ENCODE results near the gene C12orf57. TPM values are rescaled to one million over a fixed set of nuclear protein-coding genes. Genes with fewer than 3 reads are reported as not detected.

Gene C12orf57
- total and polyA plus RNA-seq, 2 experiments from 2014 or later, result 204 to 262 TPM

DNA sequence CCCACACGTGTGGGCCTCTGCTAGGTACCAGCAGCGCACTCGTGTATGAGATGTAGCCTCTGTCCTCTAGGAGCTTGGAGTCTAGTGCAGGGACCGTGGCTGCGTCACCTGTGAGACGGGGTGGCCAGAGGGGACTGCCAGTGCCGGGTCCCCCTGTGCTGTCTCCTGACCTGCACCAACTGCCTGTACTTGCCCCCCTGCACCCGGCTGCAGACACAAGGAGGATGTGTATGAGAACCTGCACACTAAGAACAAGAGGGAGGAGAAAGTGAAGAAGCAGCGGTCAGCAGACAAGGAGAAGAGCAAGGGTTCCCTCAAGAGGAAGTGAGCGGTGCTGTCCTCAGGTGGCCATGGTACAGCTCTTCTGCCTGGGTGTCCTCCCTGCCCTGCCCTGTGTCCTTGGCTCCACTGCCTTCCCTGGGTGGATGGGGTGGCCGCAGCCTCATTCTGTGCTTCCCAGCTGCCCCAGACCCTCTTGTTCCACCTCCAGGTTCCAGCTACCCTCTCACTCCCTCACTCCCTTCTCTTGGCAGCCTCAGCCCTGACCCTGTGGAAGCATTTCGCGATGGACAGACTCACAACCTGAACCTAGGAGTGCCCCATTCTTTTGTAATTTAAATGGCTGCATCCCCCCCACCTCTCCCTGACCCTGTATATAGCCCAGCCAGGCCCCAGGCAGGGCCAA lies 16.9 kb downstream of the C12orf57 start:
- Histone ChIP-seq H4K20me1 (replicated peaks; ENCODE audit: insufficient read depth) (no peaks in the 10 kb centered on the region; the same call in 1 of the 2 replicates), H3F3A (replicated peaks; ENCODE audit: low read depth) (peaks cover 29% of the 10 kb centered on the region), H2AFZ (no peak overlapping the region), H3K27me3 (ENCODE audit: insufficient read depth) (no peaks in the 10 kb centered on the region), H3K4me2 (peak overlapping the region; percentile 98), H3K27ac (ENCODE audit: low read depth) (peak overlapping the region; percentile 91), H3K9me2 (ENCODE audit: insufficient read depth) (no peaks in the 10 kb centered on the region), H3K4me1 (ENCODE audit: insufficient read depth) (peaks cover 38% of the 10 kb centered on the region), H3K4me3 (peak overlapping the region; percentile 95; the same call in 1 of the 2 replicates), H3K36me3 (ENCODE audit: insufficient read depth) (peaks cover 6% of the 10 kb centered on the region), H3K79me2 (replicated peaks; ENCODE audit: insufficient read depth) (peaks cover 17% of the 10 kb centered on the region)
- Mint-ChIP-seq H3K4me3 (peak overlapping the region; percentile 86; the same call in 2 of the 3 replicates), H3K4me1 (peaks cover 45% of the 10 kb centered on the region), H3K9me3 (no peaks in the 10 kb centered on the region), H3K27ac (peak overlapping the region; percentile 98), H3K27me3 (ENCODE audit: insufficient read depth, low read depth, poor library complexity) (peaks cover 25% of the 10 kb centered on the region), H3K36me3 (ENCODE audit: low read depth) (peaks cover 18% of the 10 kb centered on the region)
- peak; percentile 0; the same call in 2 of the 3 replicates for ATAC-seq
- DNase-seq (ENCODE audit: low spot score), result no peak
- TF ChIP-seq, protein P1, sequence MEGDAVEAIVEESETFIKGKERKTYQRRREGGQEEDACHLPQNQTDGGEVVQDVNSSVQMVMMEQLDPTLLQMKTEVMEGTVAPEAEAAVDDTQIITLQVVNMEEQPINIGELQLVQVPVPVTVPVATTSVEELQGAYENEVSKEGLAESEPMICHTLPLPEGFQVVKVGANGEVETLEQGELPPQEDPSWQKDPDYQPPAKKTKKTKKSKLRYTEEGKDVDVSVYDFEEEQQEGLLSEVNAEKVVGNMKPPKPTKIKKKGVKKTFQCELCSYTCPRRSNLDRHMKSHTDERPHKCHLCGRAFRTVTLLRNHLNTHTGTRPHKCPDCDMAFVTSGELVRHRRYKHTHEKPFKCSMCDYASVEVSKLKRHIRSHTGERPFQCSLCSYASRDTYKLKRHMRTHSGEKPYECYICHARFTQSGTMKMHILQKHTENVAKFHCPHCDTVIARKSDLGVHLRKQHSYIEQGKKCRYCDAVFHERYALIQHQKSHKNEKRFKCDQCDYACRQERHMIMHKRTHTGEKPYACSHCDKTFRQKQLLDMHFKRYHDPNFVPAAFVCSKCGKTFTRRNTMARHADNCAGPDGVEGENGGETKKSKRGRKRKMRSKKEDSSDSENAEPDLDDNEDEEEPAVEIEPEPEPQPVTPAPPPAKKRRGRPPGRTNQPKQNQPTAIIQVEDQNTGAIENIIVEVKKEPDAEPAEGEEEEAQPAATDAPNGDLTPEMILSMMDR (conservative IDR thresholded peaks at IDR 0.05; ENCODE audit: low read depth in 2 of 2), result peak in 1 of 2 experiments; percentile 57; a peak in 2 of 4 replicates
- no peak for TF ChIP-seq ZNF114 (CRISPR knock-in tag; IDR thresholded peaks at IDR 0.05)

DNA sequence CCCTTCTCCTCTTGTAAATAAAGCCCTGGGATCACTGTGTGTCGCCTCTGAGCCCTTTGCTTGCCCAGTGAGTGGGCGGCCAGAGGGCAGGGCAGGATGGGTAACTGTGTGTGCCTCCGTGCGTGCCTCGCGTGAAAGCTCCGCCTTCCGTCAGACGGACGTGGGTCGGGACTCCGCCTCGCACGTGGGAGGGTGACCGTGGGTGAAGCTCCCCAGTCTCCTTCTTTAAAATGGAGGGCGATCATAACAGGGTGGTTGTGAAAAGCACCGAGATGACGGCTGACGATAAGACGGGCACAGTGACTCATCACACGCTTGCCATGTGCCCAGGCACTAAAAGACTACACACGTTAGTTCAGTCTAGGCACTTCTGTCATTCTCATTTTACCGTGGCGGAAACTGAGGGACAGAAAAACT lies 17.5 kb downstream of the C12orf57 start:
- peak overlapping the region; percentile 98 for H3K4me2 ChIP-seq
- ATAC-seq, result peak; percentile 6

DNA sequence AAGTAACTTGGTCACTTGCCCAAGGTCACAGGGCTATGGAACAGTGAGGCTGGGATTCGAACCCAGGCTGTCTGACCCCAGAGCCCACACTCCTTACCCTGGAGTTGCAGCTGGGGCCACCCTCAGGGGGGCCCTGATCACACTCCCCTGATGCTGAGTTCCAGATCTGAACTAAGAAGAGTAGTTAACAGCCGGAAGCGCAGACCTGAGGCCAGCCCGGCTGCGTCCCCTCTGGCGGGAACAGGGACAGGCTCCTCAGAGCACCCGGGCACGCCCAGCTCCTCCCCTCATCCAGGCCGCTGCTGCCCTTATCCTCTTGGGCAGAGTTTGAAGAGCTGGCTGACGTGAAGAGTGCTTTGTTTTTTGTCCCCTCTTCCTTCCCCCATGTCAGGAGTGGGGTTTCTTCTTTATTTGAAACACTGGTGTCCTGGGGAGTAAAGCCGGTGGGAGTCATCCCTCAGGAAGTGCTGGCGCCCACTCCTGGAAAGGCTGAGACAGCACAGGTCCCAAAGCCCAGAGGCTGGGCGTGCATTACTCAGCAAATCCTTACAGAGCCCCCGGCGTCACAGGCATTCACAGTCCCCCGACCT lies 18.0 kb downstream of the C12orf57 start:
- Histone ChIP-seq H3K27me3 (ENCODE audit: insufficient read depth) (no peaks in the 10 kb centered on the region), H3K9me2 (ENCODE audit: insufficient read depth) (no peaks in the 10 kb centered on the region), H3K4me2 (peak overlapping the region; percentile 98), H2AFZ (peak overlapping the region; percentile 83; the same call in 1 of the 2 replicates), H3K79me2 (replicated peaks; ENCODE audit: insufficient read depth) (peaks cover 17% of the 10 kb centered on the region), H3F3A (replicated peaks; ENCODE audit: low read depth) (peaks cover 39% of the 10 kb centered on the region), H3K27ac (ENCODE audit: low read depth) (peak overlapping the region; percentile 91), H3K36me3 (ENCODE audit: insufficient read depth) (peaks cover 15% of the 10 kb centered on the region), H3K4me3 (peak overlapping the region; percentile 95), H4K20me1 (replicated peaks; ENCODE audit: insufficient read depth) (peaks cover 4% of the 10 kb centered on the region; the same call in 1 of the 2 replicates), H3K4me1 (ENCODE audit: insufficient read depth) (peaks cover 38% of the 10 kb centered on the region)
- H3K4me3 Mint-ChIP-seq, result peak overlapping the region; percentile 86
- peak; percentile 91 for DNase-seq (ENCODE audit: low spot score)
- peaks cover 29% of the 10 kb centered on the region for H3K36me3 Mint-ChIP-seq (ENCODE audit: low read depth)
- peaks cover 51% of the 10 kb centered on the region for H3K4me1 Mint-ChIP-seq
- peaks cover 25% of the 10 kb centered on the region for H3K27me3 Mint-ChIP-seq (ENCODE audit: insufficient read depth, low read depth, poor library complexity)
- H3K27ac Mint-ChIP-seq, result peak overlapping the region; percentile 98
- no peaks in the 10 kb centered on the region for H3K9me3 Mint-ChIP-seq
- TF ChIP-seq ZNF114 (CRISPR knock-in tag; IDR thresholded peaks at IDR 0.05) (no peak), EZH2phosphoT487 (IDR thresholded peaks at IDR 0.05; ENCODE audit: unreplicated experiment) (no peak), POLR2AphosphoS5 (IDR thresholded peaks at IDR 0.05; ENCODE audit: low read depth) (no peak; the same call in 1 of the 2 replicates), CREB1 (CRISPR knock-in tag; IDR thresholded peaks at IDR 0.05; ENCODE audit: low read depth) (peak; percentile 32; the same call in 1 of the 2 replicates), EZH2 (IDR thresholded peaks at IDR 0.05; ENCODE audit: low read depth, unreplicated experiment) (no peak)
- TF ChIP-seq, protein P1 (conservative IDR thresholded peaks at IDR 0.05; ENCODE audit: low read depth in 2 of 2), result peak; percentile 63 to 80
- peak; percentile 54 for ATAC-seq

More for the DNA sequence above, 17.5 kb downstream of the C12orf57 start:
- peaks cover 11% of the 10 kb centered on the region for H3K36me3 ChIP-seq (ENCODE audit: insufficient read depth)
- H2AFZ ChIP-seq, result no peak overlapping the region
- peaks cover 2% of the 10 kb centered on the region; the same call in 1 of the 2 replicates for H4K20me1 ChIP-seq (replicated peaks; ENCODE audit: insufficient read depth)
- H3K4me1 ChIP-seq (ENCODE audit: insufficient read depth), result peaks cover 38% of the 10 kb centered on the region
- Mint-ChIP-seq H3K4me1 (peaks cover 49% of the 10 kb centered on the region), H3K9me3 (no peaks in the 10 kb centered on the region), H3K4me3 (peak overlapping the region; percentile 86), H3K36me3 (ENCODE audit: low read depth) (peaks cover 24% of the 10 kb centered on the region), H3K27ac (peak overlapping the region; percentile 98), H3K27me3 (ENCODE audit: insufficient read depth, low read depth, poor library complexity) (peaks cover 25% of the 10 kb centered on the region)
- TF ChIP-seq NANOG (IDR thresholded peaks at IDR 0.05; ENCODE audit: borderline replicate concordance), result no peak
- no peak for TF ChIP-seq CREB1 (CRISPR knock-in tag; IDR thresholded peaks at IDR 0.05; ENCODE audit: low read depth)
- TF ChIP-seq ZNF331 (CRISPR knock-in tag; IDR thresholded peaks at IDR 0.05; ENCODE audit: low read depth), result no peak
- no peak for TF ChIP-seq POLR2AphosphoS5 (IDR thresholded peaks at IDR 0.05; ENCODE audit: low read depth)
- peaks cover 34% of the 10 kb centered on the region for H3F3A ChIP-seq (replicated peaks; ENCODE audit: low read depth)
- peaks cover 17% of the 10 kb centered on the region for H3K79me2 ChIP-seq (replicated peaks; ENCODE audit: insufficient read depth)
- peak overlapping the region; percentile 91 for H3K27ac ChIP-seq (ENCODE audit: low read depth)
- no peaks in the 10 kb centered on the region for H3K27me3 ChIP-seq (ENCODE audit: insufficient read depth)
- peak overlapping the region; percentile 95 for H3K4me3 ChIP-seq
- DNase-seq (ENCODE audit: low spot score), result no peak
- no peaks in the 10 kb centered on the region for H3K9me2 ChIP-seq (ENCODE audit: insufficient read depth)
